K562 (cell line): ENCODE results near the gene RAB24. TPM values are rescaled to one million over a fixed set of nuclear protein-coding genes. Genes with fewer than 3 reads are reported as not detected.

Source experiments
- BCOR ChIP-seq: fragments of 450-650 bp; IDR thresholded peaks from 2 replicates; pipeline ENCODE4 v1.6.1; 2016
- PTBP1 ChIP-seq: fragments of 200-400 bp; formaldehyde crosslinking; IDR thresholded peaks from 2 replicates; pipeline ENCODE4 v1.6.1; 2017; ENCODE audit warnings: low read depth, low read length
- polyA plus RNA-seq, 8 experiments: library from polyadenylated mRNA; depleted of rRNA in 4 of 8; stranded (reverse) in 5 of 8; unstranded in 3 of 8; fragments of >200 nt; fragmentation: Nextera tagmentation in 2 of 8; fragmentation: Illumina TruSeq in 1 of 8; extraction: Ambion mirVana in 2 of 8; extraction: Trizol in 1 of 8; gene quantifications; 2 replicates each; pipeline versions ENCODE4 v1.2.1 to v1.2.3, GENCODE V29; 2011 to 2014; ENCODE audit warnings: inconsistent platforms in 1 of 8, missing spikeins in 1 of 8
- total RNA-seq, 7 experiments: library from RNA; depleted of rRNA in 6 of 7; stranded (reverse); fragments of >200 nt in 6 of 7; fragmentation: Illumina TruSeq in 2 of 7; extraction: Trizol in 2 of 7; gene quantifications; 2 replicates each; pipeline versions ENCODE4 v1.2.1 to v1.2.3, GENCODE V29; 2011 to 2021; ENCODE audit warnings: low replicate concordance in 1 of 7
- TF ChIP-seq, protein P1 (sequence below): sonication (generic); formaldehyde crosslinking; IDR thresholded peaks from 2 replicates; pipeline ENCODE4 v1.8.0; 2023; ENCODE audit warnings: missing genetic modification reagents, mild to moderate bottlenecking, borderline replicate concordance
- TF ChIP-seq, protein P2 (sequence below): fragments of 250-450 bp; sonication (Bioruptor Pico); IDR thresholded peaks from 2 replicates; pipeline ENCODE4 v1.5.1; 2021; ENCODE audit warnings: mild to moderate bottlenecking
- TF ChIP-seq, protein P3 (sequence below): IDR thresholded peaks from 2 replicates; pipeline ENCODE4 v1.6.1; 2016; ENCODE audit warnings: missing genetic modification characterization, missing compliant biosample characterization
- TF ChIP-seq, protein P4 (sequence below), 2 experiments: IDR thresholded peaks in 1 of 2; conservative IDR thresholded peaks in 1 of 2; 2 replicates each; pipeline ENCODE4 v1.6.1; 2016; ENCODE audit warnings: low read depth in 2 of 2, mild to moderate bottlenecking in 1 of 2, missing compliant biosample characterization in 1 of 2, missing genetic modification characterization in 1 of 2, moderate library complexity in 1 of 2

RAB24 gene
- total and polyA plus RNA-seq, 9 of the 15 experiments (the other 6 are each of a cell fraction or from before 2014, with no cell fraction given): 13.9 to 107 (median 34.8) TPM

DNA sequence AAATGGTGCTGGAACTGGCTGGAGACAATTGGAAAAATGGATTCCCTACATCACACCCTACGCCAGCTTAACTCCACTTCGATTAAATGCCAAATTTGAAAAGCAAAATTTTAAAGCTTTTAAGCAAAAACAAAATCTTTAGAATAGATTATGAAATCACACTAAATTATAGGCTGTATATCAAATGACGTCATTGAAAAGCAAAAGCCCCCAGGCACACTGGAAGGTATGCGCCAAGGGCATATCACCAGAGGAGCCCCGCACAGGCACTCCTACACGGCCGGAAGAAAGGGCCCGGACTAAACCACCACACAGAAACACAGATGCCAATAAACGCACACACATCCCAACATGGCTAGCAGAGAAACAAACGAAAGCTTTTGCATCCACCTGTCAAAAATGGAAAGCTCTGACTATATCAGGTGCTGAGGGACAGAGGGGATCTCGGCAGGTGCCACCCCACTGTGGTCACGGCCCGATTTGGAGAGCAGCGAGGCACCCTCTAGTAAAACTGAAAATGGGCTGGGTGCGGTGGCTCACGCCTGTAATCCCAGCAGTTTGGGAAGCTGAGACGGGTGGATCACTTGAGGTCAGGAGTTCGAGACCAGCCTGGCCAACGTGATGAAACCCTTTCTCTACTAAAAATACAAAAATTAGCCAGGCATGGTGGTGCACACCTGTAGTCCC is 25.2 kb upstream of the RAB24 start (continued):
- TF ChIP-seq, protein P1, sequence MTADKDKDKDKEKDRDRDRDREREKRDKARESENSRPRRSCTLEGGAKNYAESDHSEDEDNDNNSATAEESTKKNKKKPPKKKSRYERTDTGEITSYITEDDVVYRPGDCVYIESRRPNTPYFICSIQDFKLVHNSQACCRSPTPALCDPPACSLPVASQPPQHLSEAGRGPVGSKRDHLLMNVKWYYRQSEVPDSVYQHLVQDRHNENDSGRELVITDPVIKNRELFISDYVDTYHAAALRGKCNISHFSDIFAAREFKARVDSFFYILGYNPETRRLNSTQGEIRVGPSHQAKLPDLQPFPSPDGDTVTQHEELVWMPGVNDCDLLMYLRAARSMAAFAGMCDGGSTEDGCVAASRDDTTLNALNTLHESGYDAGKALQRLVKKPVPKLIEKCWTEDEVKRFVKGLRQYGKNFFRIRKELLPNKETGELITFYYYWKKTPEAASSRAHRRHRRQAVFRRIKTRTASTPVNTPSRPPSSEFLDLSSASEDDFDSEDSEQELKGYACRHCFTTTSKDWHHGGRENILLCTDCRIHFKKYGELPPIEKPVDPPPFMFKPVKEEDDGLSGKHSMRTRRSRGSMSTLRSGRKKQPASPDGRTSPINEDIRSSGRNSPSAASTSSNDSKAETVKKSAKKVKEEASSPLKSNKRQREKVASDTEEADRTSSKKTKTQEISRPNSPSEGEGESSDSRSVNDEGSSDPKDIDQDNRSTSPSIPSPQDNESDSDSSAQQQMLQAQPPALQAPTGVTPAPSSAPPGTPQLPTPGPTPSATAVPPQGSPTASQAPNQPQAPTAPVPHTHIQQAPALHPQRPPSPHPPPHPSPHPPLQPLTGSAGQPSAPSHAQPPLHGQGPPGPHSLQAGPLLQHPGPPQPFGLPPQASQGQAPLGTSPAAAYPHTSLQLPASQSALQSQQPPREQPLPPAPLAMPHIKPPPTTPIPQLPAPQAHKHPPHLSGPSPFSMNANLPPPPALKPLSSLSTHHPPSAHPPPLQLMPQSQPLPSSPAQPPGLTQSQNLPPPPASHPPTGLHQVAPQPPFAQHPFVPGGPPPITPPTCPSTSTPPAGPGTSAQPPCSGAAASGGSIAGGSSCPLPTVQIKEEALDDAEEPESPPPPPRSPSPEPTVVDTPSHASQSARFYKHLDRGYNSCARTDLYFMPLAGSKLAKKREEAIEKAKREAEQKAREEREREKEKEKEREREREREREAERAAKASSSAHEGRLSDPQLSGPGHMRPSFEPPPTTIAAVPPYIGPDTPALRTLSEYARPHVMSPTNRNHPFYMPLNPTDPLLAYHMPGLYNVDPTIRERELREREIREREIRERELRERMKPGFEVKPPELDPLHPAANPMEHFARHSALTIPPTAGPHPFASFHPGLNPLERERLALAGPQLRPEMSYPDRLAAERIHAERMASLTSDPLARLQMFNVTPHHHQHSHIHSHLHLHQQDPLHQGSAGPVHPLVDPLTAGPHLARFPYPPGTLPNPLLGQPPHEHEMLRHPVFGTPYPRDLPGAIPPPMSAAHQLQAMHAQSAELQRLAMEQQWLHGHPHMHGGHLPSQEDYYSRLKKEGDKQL (CRISPR knock-in tag): no peak
- TF ChIP-seq, protein P2, sequence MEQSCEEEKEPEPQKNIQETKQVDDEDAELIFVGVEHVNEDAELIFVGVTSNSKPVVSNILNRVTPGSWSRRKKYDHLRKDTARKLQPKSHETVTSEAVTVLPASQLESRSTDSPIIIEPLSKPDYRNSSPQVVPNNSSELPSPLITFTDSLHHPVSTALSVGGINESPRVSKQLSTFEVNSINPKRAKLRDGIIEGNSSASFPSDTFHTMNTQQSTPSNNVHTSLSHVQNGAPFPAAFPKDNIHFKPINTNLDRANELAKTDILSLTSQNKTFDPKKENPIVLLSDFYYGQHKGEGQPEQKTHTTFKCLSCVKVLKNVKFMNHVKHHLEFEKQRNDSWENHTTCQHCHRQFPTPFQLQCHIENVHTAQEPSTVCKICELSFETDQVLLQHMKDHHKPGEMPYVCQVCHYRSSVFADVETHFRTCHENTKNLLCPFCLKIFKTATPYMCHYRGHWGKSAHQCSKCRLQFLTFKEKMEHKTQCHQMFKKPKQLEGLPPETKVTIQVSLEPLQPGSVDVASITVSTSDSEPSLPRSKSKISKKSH (CRISPR knock-in tag): no peak
- TF ChIP-seq BCOR (no peak), PTBP1 (no peak)
- TF ChIP-seq, protein P3, sequence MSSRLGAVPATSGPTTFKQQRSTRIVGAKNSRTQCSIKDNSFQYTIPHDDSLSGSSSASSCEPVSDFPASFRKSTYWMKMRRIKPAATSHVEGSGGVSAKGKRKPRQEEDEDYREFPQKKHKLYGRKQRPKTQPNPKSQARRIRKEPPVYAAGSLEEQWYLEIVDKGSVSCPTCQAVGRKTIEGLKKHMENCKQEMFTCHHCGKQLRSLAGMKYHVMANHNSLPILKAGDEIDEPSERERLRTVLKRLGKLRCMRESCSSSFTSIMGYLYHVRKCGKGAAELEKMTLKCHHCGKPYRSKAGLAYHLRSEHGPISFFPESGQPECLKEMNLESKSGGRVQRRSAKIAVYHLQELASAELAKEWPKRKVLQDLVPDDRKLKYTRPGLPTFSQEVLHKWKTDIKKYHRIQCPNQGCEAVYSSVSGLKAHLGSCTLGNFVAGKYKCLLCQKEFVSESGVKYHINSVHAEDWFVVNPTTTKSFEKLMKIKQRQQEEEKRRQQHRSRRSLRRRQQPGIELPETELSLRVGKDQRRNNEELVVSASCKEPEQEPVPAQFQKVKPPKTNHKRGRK (tag): no peak
- TF ChIP-seq, protein P4, sequence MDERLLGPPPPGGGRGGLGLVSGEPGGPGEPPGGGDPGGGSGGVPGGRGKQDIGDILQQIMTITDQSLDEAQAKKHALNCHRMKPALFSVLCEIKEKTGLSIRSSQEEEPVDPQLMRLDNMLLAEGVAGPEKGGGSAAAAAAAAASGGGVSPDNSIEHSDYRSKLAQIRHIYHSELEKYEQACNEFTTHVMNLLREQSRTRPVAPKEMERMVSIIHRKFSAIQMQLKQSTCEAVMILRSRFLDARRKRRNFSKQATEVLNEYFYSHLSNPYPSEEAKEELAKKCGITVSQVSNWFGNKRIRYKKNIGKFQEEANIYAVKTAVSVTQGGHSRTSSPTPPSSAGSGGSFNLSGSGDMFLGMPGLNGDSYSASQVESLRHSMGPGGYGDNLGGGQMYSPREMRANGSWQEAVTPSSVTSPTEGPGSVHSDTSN (CRISPR knock-in tag; IDR thresholded peaks at IDR 0.05; ENCODE audit: low read depth): no peak
- TF ChIP-seq, protein P4 (tag; conservative IDR thresholded peaks at IDR 0.05; ENCODE audit: low read depth): no peak
